Fibroblast of lung (primary cell): ENCODE data around the gene TTLL9.

Experiments used
- EZH2 ChIP-seq: IDR thresholded peaks from 2 replicates; pipeline ENCODE4 v1.5.1; 2012; ENCODE audit warnings: low read length, control low read depth, mild to moderate bottlenecking; ENCODE audit errors: missing control alignments
- TF ChIP-seq, protein P1 (sequence below), 2 donors: IDR thresholded peaks in 1 of 2; conservative IDR thresholded peaks in 1 of 2; 1 replicate in 1 of 2; 2 replicates in 1 of 2; pipeline ENCODE4 v1.5.1; 2011 to 2012; ENCODE audit warnings: low read length in 2 of 2, control low read depth in 1 of 2, inconsistent platforms in 1 of 2, low read depth in 1 of 2, mild to moderate bottlenecking in 1 of 2

DNA sequence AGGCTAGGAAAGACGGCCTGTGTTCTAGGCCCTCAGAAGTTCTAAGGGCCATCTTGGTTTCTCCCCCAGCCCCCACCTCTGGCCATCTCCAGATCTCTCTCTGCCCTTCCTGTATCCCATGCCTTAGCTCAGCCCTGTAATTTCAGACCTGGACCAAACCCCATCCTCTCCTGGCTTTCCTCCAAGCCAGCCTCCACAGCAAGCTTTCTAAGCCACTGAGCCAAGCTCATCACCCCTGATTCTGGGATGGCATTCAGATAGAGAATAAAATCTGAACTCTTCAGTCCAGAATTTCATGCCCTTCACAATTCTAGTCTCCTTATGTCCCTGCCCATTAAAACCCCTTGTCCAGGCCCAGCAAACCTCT is 120.9 kb downstream of the TTLL9 start:
- TF ChIP-seq, protein P1, sequence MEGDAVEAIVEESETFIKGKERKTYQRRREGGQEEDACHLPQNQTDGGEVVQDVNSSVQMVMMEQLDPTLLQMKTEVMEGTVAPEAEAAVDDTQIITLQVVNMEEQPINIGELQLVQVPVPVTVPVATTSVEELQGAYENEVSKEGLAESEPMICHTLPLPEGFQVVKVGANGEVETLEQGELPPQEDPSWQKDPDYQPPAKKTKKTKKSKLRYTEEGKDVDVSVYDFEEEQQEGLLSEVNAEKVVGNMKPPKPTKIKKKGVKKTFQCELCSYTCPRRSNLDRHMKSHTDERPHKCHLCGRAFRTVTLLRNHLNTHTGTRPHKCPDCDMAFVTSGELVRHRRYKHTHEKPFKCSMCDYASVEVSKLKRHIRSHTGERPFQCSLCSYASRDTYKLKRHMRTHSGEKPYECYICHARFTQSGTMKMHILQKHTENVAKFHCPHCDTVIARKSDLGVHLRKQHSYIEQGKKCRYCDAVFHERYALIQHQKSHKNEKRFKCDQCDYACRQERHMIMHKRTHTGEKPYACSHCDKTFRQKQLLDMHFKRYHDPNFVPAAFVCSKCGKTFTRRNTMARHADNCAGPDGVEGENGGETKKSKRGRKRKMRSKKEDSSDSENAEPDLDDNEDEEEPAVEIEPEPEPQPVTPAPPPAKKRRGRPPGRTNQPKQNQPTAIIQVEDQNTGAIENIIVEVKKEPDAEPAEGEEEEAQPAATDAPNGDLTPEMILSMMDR (conservative IDR thresholded peaks at IDR 0.05 in 1 of 2, IDR thresholded peaks at IDR 0.05 in 1 of 2; ENCODE audit: low read depth in 1 of 2, low read length in 2 of 2) = no peak
- TF ChIP-seq EZH2 = no peak
